Panc1 (cell line): ENCODE results near the gene SCFD1.
"Not testable (repeated sequence)": the region's sequence is repeated elsewhere in the genome, so short reads cannot be mapped to it uniquely, and the experiment has no call there.

ENCODE experiments used
- CTCF ChIP-seq: fragments of 450-650 bp; IDR thresholded peaks from 2 replicates; pipeline ENCODE4 v1.5.1; 2017; ENCODE audit warnings: mild to moderate bottlenecking
- REST ChIP-seq, 2 experiments: IDR thresholded peaks; 2 replicates each; pipeline ENCODE4 v1.6.1; 2011 to 2012; ENCODE audit warnings: low read depth in 2 of 2, control low read depth in 1 of 2, low read length in 1 of 2, mild to moderate bottlenecking in 1 of 2, moderate library complexity in 1 of 2; ENCODE audit not compliant: insufficient read depth in 1 of 2
- TCF7L2 ChIP-seq: IDR thresholded peaks from 2 replicates; pipeline ENCODE4 v1.6.1; 2011; ENCODE audit warnings: mild to moderate bottlenecking, low read depth, low read length, inconsistent platforms

- not testable (repeated sequence) for TF ChIP-seq CTCF; TCF7L2; REST (IDR thresholded peaks at IDR 0.05; ENCODE audit: insufficient read depth in 1 of 2, low read depth in 2 of 2, low read length in 1 of 2)
Measured at GRCh38 chr14:30680776-30681175, 58.7 kb downstream of the SCFD1 start.
